ENCODE data around the gene IDH1.

DNA sequence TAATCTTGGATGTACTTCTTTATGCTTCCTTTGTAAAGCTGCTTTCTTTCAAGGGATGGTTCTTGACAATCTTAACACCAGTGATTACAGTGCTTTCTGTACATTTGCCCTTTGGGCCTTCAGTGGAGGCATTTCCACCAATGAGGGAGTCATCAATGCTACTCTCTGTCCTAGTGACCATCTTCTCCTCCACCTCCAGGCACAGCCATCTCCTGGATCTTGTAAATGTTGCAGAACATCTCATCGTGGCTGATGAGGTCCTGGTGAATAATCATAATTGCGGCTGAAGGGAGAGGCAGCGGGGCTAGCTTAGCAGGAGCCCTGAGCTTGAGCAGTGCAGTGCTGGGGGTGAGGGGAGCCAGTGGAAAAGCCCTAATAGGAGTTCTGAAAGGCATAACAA lies 32.5 kb downstream of the IDH1 start:
- TF ChIP-seq, protein P1, sequence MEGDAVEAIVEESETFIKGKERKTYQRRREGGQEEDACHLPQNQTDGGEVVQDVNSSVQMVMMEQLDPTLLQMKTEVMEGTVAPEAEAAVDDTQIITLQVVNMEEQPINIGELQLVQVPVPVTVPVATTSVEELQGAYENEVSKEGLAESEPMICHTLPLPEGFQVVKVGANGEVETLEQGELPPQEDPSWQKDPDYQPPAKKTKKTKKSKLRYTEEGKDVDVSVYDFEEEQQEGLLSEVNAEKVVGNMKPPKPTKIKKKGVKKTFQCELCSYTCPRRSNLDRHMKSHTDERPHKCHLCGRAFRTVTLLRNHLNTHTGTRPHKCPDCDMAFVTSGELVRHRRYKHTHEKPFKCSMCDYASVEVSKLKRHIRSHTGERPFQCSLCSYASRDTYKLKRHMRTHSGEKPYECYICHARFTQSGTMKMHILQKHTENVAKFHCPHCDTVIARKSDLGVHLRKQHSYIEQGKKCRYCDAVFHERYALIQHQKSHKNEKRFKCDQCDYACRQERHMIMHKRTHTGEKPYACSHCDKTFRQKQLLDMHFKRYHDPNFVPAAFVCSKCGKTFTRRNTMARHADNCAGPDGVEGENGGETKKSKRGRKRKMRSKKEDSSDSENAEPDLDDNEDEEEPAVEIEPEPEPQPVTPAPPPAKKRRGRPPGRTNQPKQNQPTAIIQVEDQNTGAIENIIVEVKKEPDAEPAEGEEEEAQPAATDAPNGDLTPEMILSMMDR (IDR thresholded peaks at IDR 0.05): no peak
- TF ChIP-seq POLR2A (IDR thresholded peaks at IDR 0.05; ENCODE audit: low read depth) (no peak), POLR2AphosphoS5 (IDR thresholded peaks at IDR 0.05) (no peak)
